ENCODE results near the gene OR52K1.
A peak's percentile ranks its signal among the peaks of the same experiment; 100 is the strongest.
"Not testable (repeated sequence)": the region's sequence is repeated elsewhere in the genome, so short reads cannot be mapped to it uniquely, and the experiment has no call there.

OR52K1 gene

GRCh38 chr11:4481240-4481582, 1.2 kb upstream of the OR52K1 start:
- in situ Hi-C loops (cut with MboI; ENCODE audit: low pct_unique_long_range_greater_than_20kb, low sequenced_read_pairs), result no loop called here
- no peak for DNase-seq

- DNase-seq, result no peak
- in situ Hi-C loops (cut with MboI; ENCODE audit: low pct_unique_long_range_greater_than_20kb, low sequenced_read_pairs), result no loop called here
Observed at GRCh38 chr11:4484310-4484709, 1.9 kb downstream of the OR52K1 start.

GRCh38 chr11:4491405-4491804, 9.0 kb downstream of the OR52K1 start:
- in situ Hi-C loops (cut with MboI; ENCODE audit: low pct_unique_long_range_greater_than_20kb, low sequenced_read_pairs); DNase-seq: not testable (repeated sequence)

- in situ Hi-C loops (cut with MboI; ENCODE audit: low pct_unique_long_range_greater_than_20kb, low sequenced_read_pairs), result no loop called here
- DNase-seq, result no peak
Observed at GRCh38 chr11:4491878-4492606, 9.6 kb downstream of the OR52K1 start.

- no peak for DNase-seq
- in situ Hi-C loops (cut with MboI; ENCODE audit: low pct_unique_long_range_greater_than_20kb, low sequenced_read_pairs), result no loop called here
Observed at GRCh38 chr11:4493480-4493818, 11.0 kb downstream of the OR52K1 start.

- DNase-seq, result no peak
- in situ Hi-C loops (cut with MboI; ENCODE audit: low pct_unique_long_range_greater_than_20kb, low sequenced_read_pairs), result no loop called here
Observed at GRCh38 chr11:4495487-4495886, 13.0 kb downstream of the OR52K1 start.

- DNase-seq, result no peak
- in situ Hi-C loops (cut with MboI; ENCODE audit: low pct_unique_long_range_greater_than_20kb, low sequenced_read_pairs), result no loop called here
Observed at GRCh38 chr11:4495986-4496385, 13.5 kb downstream of the OR52K1 start.

GRCh38 chr11:4496557-4497248, 14.3 kb downstream of the OR52K1 start:
- in situ Hi-C loops (cut with MboI; ENCODE audit: low pct_unique_long_range_greater_than_20kb, low sequenced_read_pairs), result no loop called here

GRCh38 chr11:4508886-4509285, 26.4 kb downstream of the OR52K1 start:
- no peak for DNase-seq
- in situ Hi-C loops (cut with MboI; ENCODE audit: low pct_unique_long_range_greater_than_20kb, low sequenced_read_pairs), result no loop called here

More at GRCh38 chr11:4496557-4497248, 14.3 kb downstream of the OR52K1 start:
- DNase-seq, result no peak

GRCh38 chr11:4511282-4512245, 29.1 kb downstream of the OR52K1 start:
- in situ Hi-C loops (cut with MboI; ENCODE audit: low pct_unique_long_range_greater_than_20kb, low sequenced_read_pairs), result no loop called here
- no peak for DNase-seq

GRCh38 chr11:4514196-4514595, 31.8 kb downstream of the OR52K1 start:
- in situ Hi-C loops (cut with MboI; ENCODE audit: low pct_unique_long_range_greater_than_20kb, low sequenced_read_pairs), result no loop called here
- no peak for DNase-seq

GRCh38 chr11:4522339-4522738, 39.9 kb downstream of the OR52K1 start:
- in situ Hi-C loops (cut with MboI; ENCODE audit: low pct_unique_long_range_greater_than_20kb, low sequenced_read_pairs), result no loop called here
- DNase-seq, result no peak

- in situ Hi-C loops (cut with MboI; ENCODE audit: low pct_unique_long_range_greater_than_20kb, low sequenced_read_pairs), result no loop called here
- no peak for DNase-seq
Observed at GRCh38 chr11:4522752-4523151, 40.3 kb downstream of the OR52K1 start.

- in situ Hi-C loops (cut with MboI; ENCODE audit: low pct_unique_long_range_greater_than_20kb, low sequenced_read_pairs), result no loop called here
Observed at GRCh38 chr11:4523666-4524065, 41.2 kb downstream of the OR52K1 start.

GRCh38 chr11:4527926-4528325, 45.5 kb downstream of the OR52K1 start:
- in situ Hi-C loops (cut with MboI; ENCODE audit: low pct_unique_long_range_greater_than_20kb, low sequenced_read_pairs), result loop anchor here (25.0 kb wide), 1 partner anchor 341 kb away; no protein-coding TSS in a partner anchor
- DNase-seq, result no peak

More at GRCh38 chr11:4523666-4524065, 41.2 kb downstream of the OR52K1 start:
- DNase-seq, result no peak

- not testable (repeated sequence) for DNase-seq
- in situ Hi-C loops (cut with MboI; ENCODE audit: low pct_unique_long_range_greater_than_20kb, low sequenced_read_pairs), result loop anchor here (25.0 kb wide), 1 partner anchor 344 kb away; no protein-coding TSS in a partner anchor
Observed at GRCh38 chr11:4531686-4532085, 49.2 kb downstream of the OR52K1 start.

GRCh38 chr11:4539603-4540219, 57.3 kb downstream of the OR52K1 start:
- in situ Hi-C loops (cut with MboI; ENCODE audit: low pct_unique_long_range_greater_than_20kb, low sequenced_read_pairs), result loop anchor here (25.0 kb wide), 1 partner anchor 352 kb away; no protein-coding TSS in a partner anchor

GRCh38 chr11:4541071-4541470, 58.6 kb downstream of the OR52K1 start:
- in situ Hi-C loops (cut with MboI; ENCODE audit: low pct_unique_long_range_greater_than_20kb, low sequenced_read_pairs), result loop anchor here (25.0 kb wide), 1 partner anchor 354 kb away; no protein-coding TSS in a partner anchor
- no peak for DNase-seq

More at GRCh38 chr11:4539603-4540219, 57.3 kb downstream of the OR52K1 start:
- peak; percentile 54 for DNase-seq

Data from KBM-7 (cell line).